RWPE2 (cell line): ENCODE measurements around the gene TOMM40L.

Experiments used
- ATAC-seq: fragments of 200-7000 bp; cut with Tn5 transposase; 3 replicates; pipeline ENCODE4 v1.9.1; 2021; ENCODE audit warnings: low read depth
- DNase-seq: peaks from one replicate; pipeline ENCODE4 v3.0.0-alpha.2; 2020; ENCODE audit warnings: low spot score
- H3K27ac ChIP-seq: fragments of 450-650 bp; 2 replicates; pipeline ENCODE4 v1.5.1; 2017; ENCODE audit warnings: mild to moderate bottlenecking; ENCODE audit not compliant: poor library complexity, severe bottlenecking
- H3K27me3 ChIP-seq: fragments of 250-450 bp; sonication (Bioruptor Pico); 2 replicates; pipeline ENCODE4 v1.5.1; 2021; ENCODE audit warnings: mild to moderate bottlenecking, moderate library complexity; ENCODE audit not compliant: insufficient read depth, poor library complexity, severe bottlenecking
- H3K36me3 ChIP-seq: fragments of 250-450 bp; sonication (Bioruptor Pico); 2 replicates; pipeline ENCODE4 v1.5.1; 2020; ENCODE audit warnings: low read depth, mild to moderate bottlenecking, moderate library complexity
- H3K4me1 ChIP-seq: fragments of 250-450 bp; sonication (Bioruptor Pico); 2 replicates; pipeline ENCODE4 v1.5.1; 2021; ENCODE audit warnings: mild to moderate bottlenecking, moderate library complexity; ENCODE audit not compliant: insufficient read depth, poor library complexity, severe bottlenecking
- H3K4me3 ChIP-seq: fragments of 250-450 bp; sonication (Bioruptor Pico); 2 replicates; pipeline ENCODE4 v1.5.1; 2021; ENCODE audit warnings: mild to moderate bottlenecking, moderate library complexity; ENCODE audit not compliant: severe bottlenecking
- H3K9me3 ChIP-seq: fragments of 250-450 bp; sonication (Bioruptor Pico); 2 replicates; pipeline ENCODE4 v1.5.1; 2021; ENCODE audit warnings: mild to moderate bottlenecking, moderate library complexity; ENCODE audit not compliant: severe bottlenecking
- CTCF ChIP-seq: fragments of 450-650 bp; IDR thresholded peaks from one replicate; pipeline ENCODE4 v1.5.1; 2017; ENCODE audit warnings: mild to moderate bottlenecking, moderate library complexity; ENCODE audit not compliant: poor library complexity, severe bottlenecking

Gene TOMM40L

DNA sequence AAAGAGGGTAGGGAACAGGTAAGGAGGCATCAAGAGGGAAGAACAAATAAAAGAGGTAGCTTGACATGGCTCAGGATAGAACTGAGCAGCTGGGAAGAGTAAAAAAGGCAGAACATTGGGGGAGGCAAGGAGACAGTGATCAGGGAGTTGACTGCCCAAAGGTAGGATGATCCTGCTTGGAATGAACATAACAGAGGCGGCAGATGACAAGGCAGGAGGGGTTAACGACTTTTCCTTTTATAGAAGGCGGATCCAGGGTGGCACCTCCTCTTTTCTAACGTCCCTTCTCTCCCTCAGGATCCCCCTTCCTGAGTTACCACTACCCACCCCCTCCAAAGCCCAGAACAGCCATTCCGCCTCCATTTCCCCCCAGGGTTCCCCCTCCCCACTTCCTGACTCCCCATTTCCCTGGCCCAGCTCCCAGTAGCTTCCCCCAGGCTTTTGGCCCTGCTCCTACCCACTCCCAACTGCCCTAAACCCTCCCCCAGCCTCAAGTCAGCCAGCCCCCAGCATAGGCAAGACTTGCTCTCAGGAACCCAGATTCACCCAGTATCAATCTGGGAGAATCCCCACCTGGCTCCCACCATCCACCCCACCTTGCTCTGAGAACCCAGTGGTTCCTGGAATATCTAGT lies 26.2 kb upstream of the TOMM40L start:
- no peak overlapping the region for H3K27ac ChIP-seq
- TF ChIP-seq CTCF, result no peak
- ATAC-seq (no peak), DNase-seq (no peak)
- H3K4me1 ChIP-seq, result peaks cover 6% of the 10 kb centered on the region
- H3K9me3 ChIP-seq, result no peaks in the 10 kb centered on the region
- H3K4me3 ChIP-seq, result no peak overlapping the region
- H3K36me3 ChIP-seq, result peaks cover 15% of the 10 kb centered on the region
- no peaks in the 10 kb centered on the region for H3K27me3 ChIP-seq

GRCh38 chr1:161200421-161200991 lies 25.4 kb upstream of the TOMM40L start:
- peak overlapping the region; percentile 47 for H3K27ac ChIP-seq
- ATAC-seq, result no peak
- no peaks in the 10 kb centered on the region for H3K9me3 ChIP-seq
- peaks cover 23% of the 10 kb centered on the region for H3K36me3 ChIP-seq
- no peak overlapping the region for H3K4me3 ChIP-seq
- H3K4me1 ChIP-seq, result peaks cover 6% of the 10 kb centered on the region
- no peak for TF ChIP-seq CTCF
- no peak for DNase-seq
- no peaks in the 10 kb centered on the region for H3K27me3 ChIP-seq

DNA sequence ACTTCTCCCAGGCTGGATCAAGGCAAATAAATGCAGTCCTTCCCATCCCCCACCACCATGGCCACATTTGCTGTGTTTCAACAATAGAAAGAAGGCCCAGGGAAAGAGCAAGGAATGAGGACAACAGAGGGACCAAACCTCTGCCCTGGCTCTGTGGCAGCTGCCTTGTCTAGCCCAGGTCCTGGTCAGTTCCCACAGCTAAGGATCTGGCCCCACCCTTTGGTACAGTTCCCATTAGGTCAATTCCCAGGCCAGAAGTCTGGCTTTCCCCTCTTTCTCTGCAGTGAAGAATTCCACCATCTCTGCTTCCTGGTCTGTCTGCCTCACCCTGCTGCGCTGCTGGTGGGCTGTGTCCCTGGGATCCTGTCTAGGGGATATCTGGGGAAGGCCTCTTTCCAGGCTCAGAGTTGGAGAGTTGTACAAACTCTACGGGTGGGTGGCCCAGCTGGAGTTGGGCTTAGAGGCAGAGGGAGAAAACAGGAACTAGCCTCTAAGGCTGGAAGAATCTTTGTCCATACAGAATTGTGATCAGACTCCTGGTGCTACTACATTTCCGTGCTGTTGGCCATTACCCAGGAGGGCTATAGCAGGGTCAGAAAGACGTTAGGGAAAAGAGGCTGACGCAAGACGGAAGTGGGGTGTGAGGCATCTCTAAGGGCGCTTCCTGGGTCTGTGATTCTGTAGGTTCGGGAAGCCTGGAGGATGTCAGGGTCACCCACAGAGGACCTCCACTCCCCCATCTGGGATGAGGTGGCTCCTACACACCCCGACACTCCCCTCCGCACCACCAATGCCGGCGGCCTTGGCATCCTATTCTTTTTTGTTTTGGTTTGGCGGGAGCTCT lies 24.6 kb upstream of the TOMM40L start:
- ATAC-seq (no peak), DNase-seq (no peak)
- Histone ChIP-seq H3K4me1 (peaks cover 6% of the 10 kb centered on the region), H3K27ac (peak overlapping the region; percentile 47), H3K9me3 (no peaks in the 10 kb centered on the region), H3K36me3 (peaks cover 30% of the 10 kb centered on the region), H3K4me3 (peak overlapping the region; percentile 58), H3K27me3 (no peaks in the 10 kb centered on the region)
- TF ChIP-seq CTCF, result no peak

GRCh38 chr1:161201836-161202712 lies 23.8 kb upstream of the TOMM40L start, which contains the start of gene NDUFS2:
Gene NDUFS2 (plus strand): TSS chr1:161202367. CDS start chr1:161202386, 19 bp downstream.
- peaks cover 39% of the 10 kb centered on the region for H3K36me3 ChIP-seq
- peak within 1 kb of the TSS; percentile 47 for H3K27ac ChIP-seq
- ATAC-seq (peak; percentile 96), DNase-seq (peak; percentile 98)
- no peaks in the 10 kb centered on the region for H3K9me3 ChIP-seq
- no peaks in the 10 kb centered on the region for H3K27me3 ChIP-seq
- H3K4me3 ChIP-seq, result peak within 1 kb of the TSS; percentile 58
- H3K4me1 ChIP-seq, result peaks cover 6% of the 10 kb centered on the region
- TF ChIP-seq CTCF, result peak; percentile 38
